OCI-LY7 (cell line): ENCODE measurements around the gene FTH1. TPM values are rescaled to one million over a fixed set of nuclear protein-coding genes. Genes with fewer than 3 reads are reported as not detected.

Source experiments
- BruUV-seq: library from RNA; stranded (reverse); fragments of 400-500 nt; replicated peaks from 2 replicates; lab custom pipeline; 2021; lab: Mats Ljungman, UMichigan
- CTCF ChIA-PET: fragments of 300-600 bp; sonication (Branson Sonifier 250); formaldehyde crosslinking; loops from one replicate; lab custom pipeline; 2022; ENCODE audit warnings: antibody characterized with exemption; ENCODE audit not compliant: unreplicated experiment; lab: Charles Lee
- POLR2A ChIA-PET: fragments of 300-600 bp; sonication (Branson Sonifier 250); formaldehyde crosslinking; loops from one replicate; lab custom pipeline; 2022; ENCODE audit warnings: antibody characterized with exemption; lab: Charles Lee
- DNase-seq: peaks from one replicate; pipeline ENCODE4 v3.0.0-alpha.2; 2015; ENCODE audit warnings: low spot score
- H2AFZ ChIP-seq: fragments of 200-600 bp; sonication (generic), shearing (Covaris generic); 2 replicates; pipeline ENCODE4 v1.6.1; 2014; ENCODE audit warnings: mild to moderate bottlenecking, antibody characterized with exemption, low read length, moderate library complexity
- H3K27ac ChIP-seq: fragments of 200-600 bp; sonication (generic); 2 replicates; pipeline ENCODE4 v1.5.1; 2014; ENCODE audit warnings: mixed run types, low read depth, mild to moderate bottlenecking, moderate library complexity, low read length, inconsistent platforms; ENCODE audit not compliant: poor library complexity, severe bottlenecking
- H3K36me3 ChIP-seq: fragments of 200-600 bp; sonication (generic); 2 replicates; pipeline ENCODE4 v1.6.1; 2014; ENCODE audit warnings: mild to moderate bottlenecking, antibody characterized with exemption, low read length, moderate library complexity, mixed read lengths; ENCODE audit not compliant: insufficient read depth
- H3K4me1 ChIP-seq: fragments of 200-600 bp; sonication (generic); 2 replicates; pipeline ENCODE4 v1.5.1; 2014; ENCODE audit warnings: mild to moderate bottlenecking, low read length; ENCODE audit not compliant: insufficient read depth, poor library complexity, severe bottlenecking
- H3K4me2 ChIP-seq: fragments of 200-600 bp; sonication (generic); 2 replicates; pipeline ENCODE4 v1.6.1; 2014; ENCODE audit warnings: mild to moderate bottlenecking, low read length
- H3K4me3 ChIP-seq: fragments of 200-600 bp; sonication (generic); 2 replicates; pipeline ENCODE4 v1.5.1; 2014; ENCODE audit warnings: mild to moderate bottlenecking, low read depth, low read length; ENCODE audit not compliant: poor library complexity, severe bottlenecking
- H3K79me2 ChIP-seq: fragments of 200-600 bp; sonication (generic); 2 replicates; pipeline ENCODE4 v1.6.1; 2016; ENCODE audit warnings: low read depth, mild to moderate bottlenecking, low read length, moderate library complexity, mixed read lengths; ENCODE audit not compliant: insufficient read depth
- H3K9me2 ChIP-seq: fragments of 200-600 bp; sonication (generic); 2 replicates; pipeline ENCODE4 v1.6.1; 2016; ENCODE audit warnings: mild to moderate bottlenecking, low read length, mixed read lengths; ENCODE audit not compliant: insufficient read depth
- H3K9me3 ChIP-seq: fragments of 200-600 bp; sonication (generic); 2 replicates; pipeline ENCODE4 v1.6.1; 2014; ENCODE audit warnings: mild to moderate bottlenecking, mixed run types, low read length, mixed read lengths
- H4K20me1 ChIP-seq: fragments of 200-600 bp; sonication (generic); 2 replicates; pipeline ENCODE4 v1.6.1; 2014; ENCODE audit warnings: mild to moderate bottlenecking, antibody characterized with exemption, low read length, moderate library complexity, mixed read lengths; ENCODE audit not compliant: insufficient read depth
- CTCF ChIP-seq: fragments of 200-600 bp; sonication (generic); conservative IDR thresholded peaks from 2 replicates; pipeline ENCODE4 v1.5.1; 2014; ENCODE audit warnings: mild to moderate bottlenecking, antibody characterized with exemption, low read length, moderate library complexity, mixed read lengths
- EZH2phosphoT487 ChIP-seq: fragments of 200-600 bp; sonication (generic); IDR thresholded peaks from 2 replicates; pipeline ENCODE4 v1.6.1; 2018; ENCODE audit warnings: low read depth, borderline replicate concordance, mild to moderate bottlenecking, mixed run types, antibody characterized with exemption, low read length, moderate library complexity, mixed read lengths
- intact Hi-C: fragments of 100-400 bp; cut with micrococcal nuclease; formaldehyde crosslinking; loops from one replicate; pipeline ENCODE4 v1.10.0; 2022; ENCODE audit not compliant: unreplicated experiment
- total RNA-seq, 2 experiments: library from RNA; depleted of rRNA in 1 of 2; stranded (reverse); fragments of >200 nt in 1 of 2; shearing (Covaris generic) in 1 of 2; gene quantifications; 2 replicates each; pipeline ENCODE4 v1.2.3, GENCODE V29; 2014 to 2022

Gene FTH1
- total RNA-seq, 2 experiments from 2014 or later, result 153 to 185 TPM

GRCh38 chr11:61999141-61999975, 31.9 kb upstream of the FTH1 start:
- H3K9me2 ChIP-seq, result no peaks in the 10 kb centered on the region
- no peak overlapping the region for H2AFZ ChIP-seq
- no peak overlapping the region for H3K4me2 ChIP-seq
- no peaks in the 10 kb centered on the region for H3K4me1 ChIP-seq
- no peaks in the 10 kb centered on the region for H3K36me3 ChIP-seq
- peaks cover 5% of the 10 kb centered on the region; the same call in 1 of the 2 replicates for H3K9me3 ChIP-seq
- ChIA-PET POLR2A (no interaction called here), CTCF (no interaction called here)
- no peak overlapping the region for H3K27ac ChIP-seq
- no peak for TF ChIP-seq EZH2phosphoT487
- TF ChIP-seq CTCF, result no peak
- intact Hi-C loops, result no loop called here
- H4K20me1 ChIP-seq, result no peaks in the 10 kb centered on the region
- no TSS peak for BruUV-seq
- H3K4me3 ChIP-seq, result no peak overlapping the region
- no peak for DNase-seq
- H3K79me2 ChIP-seq, result no peaks in the 10 kb centered on the region

DNA sequence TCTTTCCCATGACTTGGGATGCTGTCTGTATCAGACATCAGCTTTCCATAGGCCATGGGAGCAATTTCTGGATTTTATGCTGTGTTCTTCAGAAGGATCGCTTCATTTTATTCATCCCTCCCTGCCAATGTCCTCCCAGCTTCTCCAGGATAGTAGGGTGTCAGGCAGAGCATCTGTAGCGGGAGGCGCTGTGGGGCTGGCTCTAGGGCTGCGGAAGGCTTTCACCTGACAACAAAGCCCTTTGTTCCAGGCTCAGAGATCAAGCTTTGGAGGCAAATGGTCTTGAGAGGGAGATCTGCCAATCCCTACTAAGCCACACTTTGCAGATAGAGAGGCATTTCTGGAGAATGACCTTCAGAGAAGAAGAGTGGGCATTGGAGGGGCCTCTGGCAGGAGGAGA, 29.5 kb upstream of the FTH1 start:
- ChIA-PET POLR2A (interaction anchor here (0.6 kb wide), 1 partner anchor 13 kb away, joined by 3 read pairs; no protein-coding TSS in a partner anchor), CTCF (no interaction called here)
- intact Hi-C loops, result no loop called here
- BruUV-seq, result no TSS peak
- Histone ChIP-seq H2AFZ (no peak overlapping the region), H3K27ac (no peak overlapping the region), H3K36me3 (no peaks in the 10 kb centered on the region), H4K20me1 (no peaks in the 10 kb centered on the region), H3K4me3 (no peak overlapping the region), H3K9me2 (no peaks in the 10 kb centered on the region), H3K79me2 (no peaks in the 10 kb centered on the region), H3K4me2 (no peak overlapping the region), H3K9me3 (peaks cover 5% of the 10 kb centered on the region; the same call in 1 of the 2 replicates), H3K4me1 (no peaks in the 10 kb centered on the region)
- TF ChIP-seq CTCF (no peak), EZH2phosphoT487 (no peak)
- no peak for DNase-seq

- POLR2A ChIA-PET, result interaction anchor here (0.6 to 1.1 kb wide), 2 partner anchors 11 to 967 kb away, joined by 3 to 4 read pairs; no protein-coding TSS in a partner anchor
- no TSS peak for BruUV-seq
Observed at GRCh38 chr11:61994981-61995380, 27.5 kb upstream of the FTH1 start.

More at GRCh38 chr11:61994981-61995380, 27.5 kb upstream of the FTH1 start:
- no peak overlapping the region for H3K4me2 ChIP-seq
- peaks cover 5% of the 10 kb centered on the region; the same call in 1 of the 2 replicates for H3K9me3 ChIP-seq
- CTCF ChIA-PET, result no interaction called here
- H2AFZ ChIP-seq, result no peak overlapping the region
- H3K27ac ChIP-seq, result no peak overlapping the region
- intact Hi-C loops, result no loop called here
- H3K79me2 ChIP-seq, result no peaks in the 10 kb centered on the region
- no peak for TF ChIP-seq CTCF
- no peak for TF ChIP-seq EZH2phosphoT487
- H3K9me2 ChIP-seq, result no peaks in the 10 kb centered on the region
- DNase-seq, result no peak
- no peaks in the 10 kb centered on the region for H3K4me1 ChIP-seq
- no peaks in the 10 kb centered on the region for H4K20me1 ChIP-seq
- no peaks in the 10 kb centered on the region for H3K36me3 ChIP-seq
- no peak overlapping the region for H3K4me3 ChIP-seq
